ENCODE results near the gene OR9A4.
"Not testable (repeated sequence)": the region's sequence is repeated elsewhere in the genome, so short reads cannot be mapped to it uniquely, and the experiment has no call there.

Gene OR9A4

DNA sequence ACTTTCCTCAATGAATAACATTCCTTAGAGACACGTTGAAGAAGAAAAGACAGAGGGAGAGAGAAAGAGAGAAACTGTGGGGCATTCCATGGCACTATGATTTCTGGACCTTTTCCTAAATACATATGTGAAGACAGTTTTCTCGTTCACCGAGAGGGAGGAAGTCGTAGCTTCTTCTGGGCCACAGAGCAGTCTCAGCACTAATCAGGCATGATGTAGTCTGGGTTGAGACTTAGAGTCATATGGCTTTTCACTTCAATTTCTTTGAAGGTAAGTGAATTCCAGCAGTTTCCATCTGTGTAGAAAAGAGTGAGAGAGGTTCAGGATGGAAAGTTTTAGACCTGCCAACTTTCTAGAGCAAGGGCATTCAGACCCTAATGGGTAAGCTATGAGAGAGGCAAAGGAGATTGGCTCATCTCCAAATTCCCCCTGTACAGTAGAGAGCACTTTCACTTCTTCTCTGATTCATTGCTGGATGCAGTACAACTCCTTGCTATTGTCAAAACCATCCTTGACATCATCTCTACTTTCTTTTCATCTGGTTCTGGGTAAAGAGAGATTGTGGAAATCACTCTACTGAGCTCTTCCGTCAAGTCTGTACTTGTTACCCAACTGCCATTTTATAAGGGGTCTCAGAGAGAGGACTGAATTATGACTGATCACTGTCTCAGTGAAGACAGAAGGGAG, 31.5 kb upstream of the OR9A4 start:
- TF ChIP-seq CTCF (IDR thresholded peaks at IDR 0.05; ENCODE audit: low read depth, low read length, poor library complexity, severe bottlenecking) (no peak), EZH2phosphoT487 (IDR thresholded peaks at IDR 0.05; ENCODE audit: borderline replicate concordance, low read length) (no peak)
- Histone ChIP-seq H3K4me2 (ENCODE audit: low read length) (no peak overlapping the region), H4K20me1 (ENCODE audit: control insufficient read depth, insufficient read depth, low read depth, low read length) (no peaks in the 10 kb centered on the region)

DNA sequence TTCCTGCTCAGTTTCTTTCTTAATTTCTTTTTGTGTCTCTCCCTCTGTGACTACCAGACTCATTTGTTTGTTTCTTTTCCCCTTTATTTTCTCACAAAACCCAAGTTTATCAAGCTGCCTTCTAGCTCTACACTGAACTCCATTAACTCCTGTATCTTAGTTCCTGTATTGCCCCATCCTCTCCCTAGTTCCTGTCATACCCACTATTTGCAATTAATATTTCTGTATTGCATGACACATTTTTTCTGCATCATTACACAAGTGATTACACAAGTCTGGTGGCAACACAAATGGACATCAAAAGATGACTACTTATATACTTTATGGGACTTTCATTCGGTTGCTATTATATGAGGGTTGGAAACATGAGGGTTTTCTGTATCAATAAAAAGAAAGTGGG, 26.9 kb upstream of the OR9A4 start:
- Histone ChIP-seq H3K79me2 (ENCODE audit: control insufficient read depth, low read length) (no peaks in the 10 kb centered on the region), H3K36me3 (ENCODE audit: control insufficient read depth, low read length) (no peaks in the 10 kb centered on the region), H3K9me2 (replicated peaks; ENCODE audit: control insufficient read depth, low read length) (no peaks in the 10 kb centered on the region), H3F3A (ENCODE audit: control insufficient read depth, insufficient read depth) (no peaks in the 10 kb centered on the region), H3K4me2 (ENCODE audit: low read length) (no peak overlapping the region), H3K4me1 (ENCODE audit: control insufficient read depth, low read length) (no peaks in the 10 kb centered on the region), H3K9me3 (ENCODE audit: control insufficient read depth, insufficient read depth, low read length) (no peaks in the 10 kb centered on the region), H3K27ac (ENCODE audit: low read depth, low read length) (no peak overlapping the region), H3K4me3 (ENCODE audit: low read length) (no peak overlapping the region), H3K27me3 (ENCODE audit: control insufficient read depth, low read length) (0 out of 2 replicates have a peak, but pooled peaks cover 8% of the 10 kb centered on the region), H4K20me1 (ENCODE audit: control insufficient read depth, insufficient read depth, low read depth, low read length) (no peaks in the 10 kb centered on the region)
- TF ChIP-seq CTCF (IDR thresholded peaks at IDR 0.05; ENCODE audit: low read depth, low read length, poor library complexity, severe bottlenecking), result no peak
- TF ChIP-seq EZH2phosphoT487 (IDR thresholded peaks at IDR 0.05; ENCODE audit: borderline replicate concordance, low read length), result no peak

More for the DNA sequence above, 31.5 kb upstream of the OR9A4 start:
- H3F3A ChIP-seq (ENCODE audit: control insufficient read depth, insufficient read depth), result no peaks in the 10 kb centered on the region
- no peaks in the 10 kb centered on the region for H3K27me3 ChIP-seq (ENCODE audit: control insufficient read depth, low read length)
- H3K36me3 ChIP-seq (ENCODE audit: control insufficient read depth, low read length), result no peaks in the 10 kb centered on the region
- H3K27ac ChIP-seq (ENCODE audit: low read depth, low read length), result no peak overlapping the region
- H3K4me3 ChIP-seq (ENCODE audit: low read length), result no peak overlapping the region
- no peaks in the 10 kb centered on the region for H3K9me2 ChIP-seq (replicated peaks; ENCODE audit: control insufficient read depth, low read length)
- H3K4me1 ChIP-seq (ENCODE audit: control insufficient read depth, low read length), result no peaks in the 10 kb centered on the region
- no peaks in the 10 kb centered on the region for H3K9me3 ChIP-seq (ENCODE audit: control insufficient read depth, insufficient read depth, low read length)
- no peaks in the 10 kb centered on the region for H3K79me2 ChIP-seq (ENCODE audit: control insufficient read depth, low read length)

GRCh38 chr7:141891336-141891735, 24.9 kb upstream of the OR9A4 start:
- Histone ChIP-seq H3K79me2 (ENCODE audit: control insufficient read depth, low read length) (no peaks in the 10 kb centered on the region), H3K9me3 (ENCODE audit: control insufficient read depth, insufficient read depth, low read length) (no peaks in the 10 kb centered on the region), H3K9me2 (replicated peaks; ENCODE audit: control insufficient read depth, low read length) (no peaks in the 10 kb centered on the region), H3K4me3 (ENCODE audit: low read length) (no peak overlapping the region), H3K4me1 (ENCODE audit: control insufficient read depth, low read length) (no peaks in the 10 kb centered on the region), H4K20me1 (ENCODE audit: control insufficient read depth, insufficient read depth, low read depth, low read length) (no peaks in the 10 kb centered on the region), H3K36me3 (ENCODE audit: control insufficient read depth, low read length) (no peaks in the 10 kb centered on the region), H3K4me2 (ENCODE audit: low read length) (no peak overlapping the region), H3F3A (ENCODE audit: control insufficient read depth, insufficient read depth) (no peaks in the 10 kb centered on the region), H3K27me3 (ENCODE audit: control insufficient read depth, low read length) (0 out of 2 replicates have a peak, but pooled peaks cover 11% of the 10 kb centered on the region), H3K27ac (ENCODE audit: low read depth, low read length) (no peak overlapping the region)
- TF ChIP-seq EZH2phosphoT487 (IDR thresholded peaks at IDR 0.05; ENCODE audit: borderline replicate concordance, low read length) (no peak), CTCF (IDR thresholded peaks at IDR 0.05; ENCODE audit: low read depth, low read length, poor library complexity, severe bottlenecking) (no peak)

GRCh38 chr7:141899366-141899765, 16.8 kb upstream of the OR9A4 start:
- H4K20me1 ChIP-seq (ENCODE audit: control insufficient read depth, insufficient read depth, low read depth, low read length); H3F3A ChIP-seq (ENCODE audit: control insufficient read depth, insufficient read depth); H3K4me1 ChIP-seq (ENCODE audit: control insufficient read depth, low read length); H3K4me3 ChIP-seq (ENCODE audit: low read length); H3K27me3 ChIP-seq (ENCODE audit: control insufficient read depth, low read length); H3K4me2 ChIP-seq (ENCODE audit: low read length); H3K27ac ChIP-seq (ENCODE audit: low read depth, low read length); H3K9me3 ChIP-seq (ENCODE audit: control insufficient read depth, insufficient read depth, low read length); H3K36me3 ChIP-seq (ENCODE audit: control insufficient read depth, low read length); H3K79me2 ChIP-seq (ENCODE audit: control insufficient read depth, low read length); H3K9me2 ChIP-seq (replicated peaks; ENCODE audit: control insufficient read depth, low read length): not testable (repeated sequence)
